HCT116 (cell line): Measurements from ENCODE around the gene CAMTA2. TPM values are rescaled to one million over a fixed set of nuclear protein-coding genes. Genes with fewer than 3 reads are reported as not detected.
A peak's percentile ranks its signal among the peaks of the same experiment; 100 is the strongest.

Source experiments
- ATAC-seq: fragments of 200-7000 bp; cut with Tn5 transposase; 2 replicates; pipeline ENCODE4 v1.9.1; 2020; ENCODE audit warnings: mild to moderate bottlenecking, moderate library complexity
- BruUV-seq: library from RNA; stranded (reverse); fragments of 400-500 nt; replicated peaks from 2 replicates; lab custom pipeline; 2021; lab: Mats Ljungman, UMichigan
- CTCF ChIA-PET: fragments of 300-600 bp; sonication (Branson Sonifier 250); formaldehyde crosslinking; loops from one replicate; lab custom pipeline; 2021; ENCODE audit warnings: antibody characterized with exemption; lab: Charles Lee
- POLR2A ChIA-PET: fragments of 300-600, 350-600 bp; sonication (Branson Sonifier 250); formaldehyde crosslinking; loops from one replicate; lab custom pipeline; 2021; ENCODE audit warnings: antibody characterized with exemption; lab: Charles Lee
- RAD21 ChIA-PET, 2 experiments: fragments of 300-600 bp; sonication (Branson Sonifier 250); formaldehyde crosslinking; loops; one replicate each; lab custom pipeline; 2023; ENCODE audit warnings: low total read pairs in 2 of 2; ENCODE audit not compliant: uncharacterized antibody in 2 of 2, unreplicated experiment in 2 of 2, low non-redundant PET in 1 of 2; lab: Charles Lee
- DNase-seq: peaks from one replicate; pipeline ENCODE4 v3.0.0-alpha.2; 2010; ENCODE audit warnings: low read depth, low spot score
- H2AFZ ChIP-seq: fragments of 200-600 bp; shearing (Covaris generic), sonication (generic); 2 replicates; pipeline ENCODE4 v1.6.1; 2017; ENCODE audit warnings: low read depth, mixed run types, mixed read lengths, antibody characterized with exemption, low read length; ENCODE audit not compliant: poor library complexity, severe bottlenecking
- H3K27ac ChIP-seq: 2 replicates; pipeline ENCODE4 v1.5.1; 2012; ENCODE audit warnings: low read depth, low read length
- H3K27me3 ChIP-seq: fragments of 200-600 bp; sonication (generic); 2 replicates; pipeline ENCODE4 v1.6.1; 2016; ENCODE audit warnings: mixed run types, low read length, mixed read lengths; ENCODE audit not compliant: insufficient read depth
- H3K36me3 ChIP-seq, 2 experiments: fragments of 200-500 bp in 1 of 2; fragments of 200-600 bp in 1 of 2; sonication (Bioruptor generic) in 1 of 2; sonication (generic) in 1 of 2; 2 replicates each; pipeline versions ENCODE4 v1.5.1 to v1.6.1; 2014 to 2016; ENCODE audit warnings: low read length in 2 of 2, inconsistent platforms in 1 of 2, mixed read lengths in 1 of 2, mixed run types in 1 of 2; ENCODE audit not compliant: insufficient read depth in 2 of 2, control insufficient read depth in 1 of 2
- H3K4me1 ChIP-seq, 2 experiments: fragments of 200-600 bp in 1 of 2; sonication (generic) in 1 of 2; 2 replicates each; pipeline versions ENCODE4 v1.5.1 to v1.6.1; 2012 to 2017; ENCODE audit warnings: low read length in 2 of 2, inconsistent platforms in 1 of 2, mild to moderate bottlenecking in 1 of 2, mixed read lengths in 1 of 2, mixed run types in 1 of 2, moderate library complexity in 1 of 2; ENCODE audit not compliant: insufficient read depth in 2 of 2, control insufficient read depth in 1 of 2
- H3K4me2 ChIP-seq: fragments of 200-600 bp; sonication (generic); 2 replicates; pipeline ENCODE4 v1.6.1; 2017; ENCODE audit warnings: mixed run types, low read length, mixed read lengths
- H3K4me3 ChIP-seq, 2 experiments: fragments of 200-600 bp in 1 of 2; sonication (generic) in 1 of 2; replicated peaks in 1 of 2; 2 replicates each; pipeline ENCODE4 v1.5.1; 2011 to 2016; ENCODE audit warnings: low read length in 2 of 2, control low read depth in 1 of 2, low read depth in 1 of 2, mild to moderate bottlenecking in 1 of 2, mixed read lengths in 1 of 2, mixed run types in 1 of 2
- H3K79me2 ChIP-seq: fragments of 200-600 bp; sonication (generic); 2 replicates; pipeline ENCODE4 v1.6.1; 2017; ENCODE audit warnings: mild to moderate bottlenecking, mixed run types, low read length, moderate library complexity, mixed read lengths; ENCODE audit not compliant: insufficient read depth
- H3K9ac ChIP-seq: fragments of 200-600 bp; sonication (generic); 2 replicates; pipeline ENCODE4 v1.6.1; 2016; ENCODE audit warnings: low read length, mixed read lengths
- H3K9me2 ChIP-seq: fragments of 200-600 bp; sonication (generic), shearing (Covaris generic); 2 replicates; pipeline ENCODE4 v1.6.1; 2017; ENCODE audit warnings: mixed run types, mild to moderate bottlenecking, moderate library complexity; ENCODE audit not compliant: insufficient read depth
- H3K9me3 ChIP-seq, 2 experiments: fragments of 200-500 bp in 1 of 2; fragments of 200-600 bp in 1 of 2; sonication (Bioruptor generic) in 1 of 2; sonication (generic) in 1 of 2; 2 replicates each; pipeline ENCODE4 v1.6.1; 2014 to 2017; ENCODE audit warnings: low read length in 2 of 2, mixed read lengths in 2 of 2, inconsistent platforms in 1 of 2, low read depth in 1 of 2, mild to moderate bottlenecking in 1 of 2, mixed run types in 1 of 2, moderate library complexity in 1 of 2; ENCODE audit not compliant: control insufficient read depth in 1 of 2, insufficient read depth in 1 of 2
- H4K20me1 ChIP-seq: fragments of 200-600 bp; sonication (generic), shearing (Covaris generic); 2 replicates; pipeline ENCODE4 v1.6.1; 2017; ENCODE audit warnings: mixed run types, mild to moderate bottlenecking, moderate library complexity; ENCODE audit not compliant: insufficient read depth
- ATF3 ChIP-seq: IDR thresholded peaks from 2 replicates; pipeline ENCODE4 v1.6.1; 2012
- CTCF ChIP-seq, 3 experiments: fragments of 200-600 bp in 1 of 3; sonication (generic) in 1 of 3; IDR thresholded peaks in 2 of 3; conservative IDR thresholded peaks in 1 of 3; 2 replicates each; pipeline ENCODE4 v1.5.1; 2012 to 2017; ENCODE audit warnings: low read depth in 2 of 3, low read length in 2 of 3, antibody characterized with exemption in 1 of 3, borderline replicate concordance in 1 of 3, control low read depth in 1 of 3, mild to moderate bottlenecking in 1 of 3, mixed read lengths in 1 of 3, mixed run types in 1 of 3, moderate library complexity in 1 of 3; ENCODE audit not compliant: insufficient read depth in 1 of 3
- EZH2 ChIP-seq: fragments of 200-600 bp; sonication (generic); IDR thresholded peaks from 2 replicates; pipeline ENCODE4 v1.6.1; 2017; ENCODE audit warnings: antibody characterized with exemption, mixed run types
- SRF ChIP-seq: IDR thresholded peaks from 2 replicates; pipeline ENCODE4 v1.6.1; 2012; ENCODE audit warnings: low read depth
- YY1 ChIP-seq: IDR thresholded peaks from 2 replicates; pipeline ENCODE4 v1.6.1; 2011; ENCODE audit warnings: low read length, low read depth, moderate library complexity, mild to moderate bottlenecking; ENCODE audit not compliant: insufficient replicate concordance; ENCODE audit errors: extremely low read depth
- intact Hi-C: fragments of 100-400 bp; cut with micrococcal nuclease; formaldehyde crosslinking; loops from 2 replicates; pipeline ENCODE4 v1.10.0; 2022
- total RNA-seq: library from RNA; stranded (reverse); gene quantifications from one replicate; pipeline ENCODE4 v1.2.1, GENCODE V29; 2021; ENCODE audit not compliant: unreplicated experiment

Gene CAMTA2
- total RNA-seq, 1 experiment from 2014 or later, result 37.8 TPM

DNA sequence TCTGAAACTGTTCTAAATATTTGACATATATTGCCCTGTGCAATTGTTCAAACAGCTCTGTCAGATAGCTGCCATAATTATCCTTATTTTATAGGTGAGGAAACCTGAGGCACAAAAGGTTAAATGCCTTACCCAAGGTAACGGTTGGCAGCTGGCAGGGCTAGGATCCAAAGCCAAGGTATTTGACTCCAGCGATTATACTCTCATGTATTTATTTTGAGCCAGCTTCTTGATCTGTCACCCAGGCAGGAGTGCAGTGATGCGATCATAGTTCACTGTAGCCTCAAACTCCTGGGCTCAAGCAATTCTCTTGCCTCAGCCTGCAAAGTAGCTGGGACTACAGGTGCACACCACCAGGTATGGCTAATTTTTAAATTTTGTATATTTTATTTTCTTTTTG is 29.4 kb downstream of the CAMTA2 start:
- Histone ChIP-seq H4K20me1 (no peaks in the 10 kb centered on the region), H3K4me1 (peaks cover 4 to 16% of the 10 kb centered on the region in 2 experiments; a peak in 2 of 4 replicates), H3K27ac (no peak overlapping the region), H3K36me3 (no peaks in the 10 kb centered on the region), H3K27me3 (no peaks in the 10 kb centered on the region), H2AFZ (no peak overlapping the region), H3K9ac (no peak overlapping the region), H3K4me2 (no peak overlapping the region), H3K79me2 (no peaks in the 10 kb centered on the region), H3K4me3 (no peak overlapping the region), H3K9me3 (no peaks in the 10 kb centered on the region), H3K9me2 (no peaks in the 10 kb centered on the region)
- POLR2A ChIA-PET, result interaction anchor here (4.6 kb wide), 1 partner anchor 9 kb away, joined by 27 read pairs; the partner anchor contains the start of gene SPAG7
- no peak for TF ChIP-seq SRF
- TF ChIP-seq EZH2, result no peak
- no peak for TF ChIP-seq ATF3
- CTCF ChIA-PET, result interaction anchor here (2.1 kb wide), 1 partner anchor 9 kb away, joined by 7 read pairs; the partner anchor contains the start of gene SPAG7
- intact Hi-C loops, result no loop called here
- RAD21 ChIA-PET, result no interaction called here
- DNase-seq (no peak), ATAC-seq (no peak)
- no TSS peak for BruUV-seq

- Histone ChIP-seq H3K9me2 (no peaks in the 10 kb centered on the region), H3K9ac (no peak overlapping the region), H3K4me3 (no peak overlapping the region), H3K4me1 (peaks cover 7 to 20% of the 10 kb centered on the region in 2 experiments), H2AFZ (no peak overlapping the region), H4K20me1 (no peaks in the 10 kb centered on the region), H3K9me3 (no peaks in the 10 kb centered on the region), H3K4me2 (no peak overlapping the region), H3K27me3 (no peaks in the 10 kb centered on the region), H3K27ac (no peak overlapping the region), H3K79me2 (no peaks in the 10 kb centered on the region), H3K36me3 (no peaks in the 10 kb centered on the region)
- ChIA-PET POLR2A (interaction anchor here (4.6 kb wide), 1 partner anchor 11 kb away, joined by 27 read pairs; the partner anchor contains the start of gene SPAG7), RAD21 (no interaction called here), CTCF (interaction anchor here (2.1 kb wide), 1 partner anchor 10 kb away, joined by 7 read pairs; the partner anchor contains the start of gene SPAG7)
- TF ChIP-seq CTCF (IDR thresholded peaks at IDR 0.05 in 2 of 3, conservative IDR thresholded peaks at IDR 0.05 in 1 of 3; ENCODE audit: borderline replicate concordance in 1 of 3, insufficient read depth in 1 of 3, low read depth in 2 of 3, low read length in 2 of 3), result peak in 2 of 3 experiments; percentile 34 to 37; a peak in 3 of 6 replicates
- TF ChIP-seq YY1, result no peak
- ATAC-seq (peak; percentile 67), DNase-seq (no peak)
- intact Hi-C loops, result no loop called here
- no TSS peak for BruUV-seq
Observed at GRCh38 chr17:4956493-4957061, 30.9 kb downstream of the CAMTA2 start.
